ENCODE results near the gene ZSWIM2.

GRCh38 chr2:186884587-186884986 is 35.6 kb upstream of the ZSWIM2 start:
- TF ChIP-seq POLR2A (IDR thresholded peaks at IDR 0.05) (no peak), CTCF (IDR thresholded peaks at IDR 0.05) (no peak)
